Glutamatergic neuron (in vitro differentiated cells): ENCODE results near the gene CES5A. TPM values are rescaled to one million over a fixed set of nuclear protein-coding genes. Genes with fewer than 3 reads are reported as not detected.
"Not testable (repeated sequence)": the region's sequence is repeated elsewhere in the genome, so short reads cannot be mapped to it uniquely, and the experiment has no call there.

Source experiments
- DNase-seq: peaks from one replicate; pipeline ENCODE4 v3.0.0; 2022
- H3K27ac Mint-ChIP-seq: one replicate; pipeline ENCODE4 v1.8.0; 2020; ENCODE audit warnings: mild to moderate bottlenecking, mixed read lengths, inconsistent platforms; ENCODE audit not compliant: unreplicated experiment
- H3K27me3 Mint-ChIP-seq: one replicate; pipeline ENCODE4 v1.8.0; 2020; ENCODE audit warnings: mild to moderate bottlenecking, moderate library complexity, mixed read lengths, inconsistent platforms; ENCODE audit not compliant: unreplicated experiment
- H3K36me3 Mint-ChIP-seq: one replicate; pipeline ENCODE4 v1.8.0; 2020; ENCODE audit warnings: mild to moderate bottlenecking, mixed read lengths, inconsistent platforms; ENCODE audit not compliant: unreplicated experiment
- H3K4me1 Mint-ChIP-seq: one replicate; pipeline ENCODE4 v1.8.0; 2020; ENCODE audit warnings: mild to moderate bottlenecking, low read depth, mixed read lengths, inconsistent platforms; ENCODE audit not compliant: unreplicated experiment
- H3K4me3 Mint-ChIP-seq: one replicate; pipeline ENCODE4 v1.8.0; 2020; ENCODE audit warnings: mild to moderate bottlenecking, mixed read lengths, inconsistent platforms; ENCODE audit not compliant: unreplicated experiment
- H3K9me3 Mint-ChIP-seq: one replicate; pipeline ENCODE4 v1.8.0; 2020; ENCODE audit warnings: mild to moderate bottlenecking, moderate library complexity, mixed read lengths, inconsistent platforms; ENCODE audit not compliant: unreplicated experiment
- CTCF ChIP-seq: fragments of 200-600 bp; sonication (generic); IDR thresholded peaks from one replicate; pipeline ENCODE4 v1.5.0; 2021; ENCODE audit not compliant: partially characterized antibody, unreplicated experiment
- total RNA-seq: library from RNA; stranded (reverse); fragmentation: NEBNext Ultra II Directional; extraction: Animal tissue kit (Norgen Biotek cat#: 25700); gene quantifications from one replicate; pipeline ENCODE4 v1.2.1, GENCODE V29; 2021; ENCODE audit not compliant: unreplicated experiment

CES5A gene
- total RNA-seq, 1 donor from 2014 or later = not detected

- H3K4me1 Mint-ChIP-seq = no peaks in the 10 kb centered on the region
- H3K4me3 Mint-ChIP-seq = no peak overlapping the region
- H3K36me3 Mint-ChIP-seq = no peaks in the 10 kb centered on the region
- TF ChIP-seq CTCF = no peak
- peaks cover 2% of the 10 kb centered on the region for H3K9me3 Mint-ChIP-seq
- H3K27ac Mint-ChIP-seq = no peak overlapping the region
- H3K27me3 Mint-ChIP-seq = no peaks in the 10 kb centered on the region
- DNase-seq = no peak
Observed at GRCh38 chr16:55868137-55868536, 7.0 kb downstream of the CES5A start.

GRCh38 chr16:55861288-55861687 lies 13.9 kb downstream of the CES5A start:
- no peak overlapping the region for H3K27ac Mint-ChIP-seq
- DNase-seq = no peak
- no peaks in the 10 kb centered on the region for H3K36me3 Mint-ChIP-seq
- H3K4me1 Mint-ChIP-seq = no peaks in the 10 kb centered on the region
- no peak for TF ChIP-seq CTCF
- peaks cover 2% of the 10 kb centered on the region for H3K9me3 Mint-ChIP-seq
- no peaks in the 10 kb centered on the region for H3K27me3 Mint-ChIP-seq
- H3K4me3 Mint-ChIP-seq = no peak overlapping the region

DNA sequence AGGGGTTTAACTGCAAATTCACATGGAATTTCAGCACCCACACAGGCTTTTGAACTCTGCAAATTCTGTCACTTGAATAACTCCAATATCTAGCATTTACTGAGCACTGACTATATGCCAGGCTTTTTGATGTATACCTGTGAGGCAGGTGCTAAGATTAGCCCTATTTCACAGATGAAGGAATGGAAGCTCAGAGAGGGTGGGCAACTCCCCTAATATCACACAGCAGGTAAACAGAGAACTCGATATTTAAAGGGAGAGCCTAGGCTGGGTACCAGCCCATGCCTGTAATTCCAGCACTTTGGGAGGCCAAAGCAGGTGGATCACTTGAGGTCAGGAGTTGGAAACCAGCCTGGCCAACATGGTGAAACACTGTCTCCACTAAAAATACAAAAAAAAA lies 17.5 kb downstream of the CES5A start:
- H3K4me3 Mint-ChIP-seq, H3K4me1 Mint-ChIP-seq, H3K27me3 Mint-ChIP-seq, H3K36me3 Mint-ChIP-seq, DNase-seq, H3K9me3 Mint-ChIP-seq, H3K27ac Mint-ChIP-seq: not testable (repeated sequence)

DNA sequence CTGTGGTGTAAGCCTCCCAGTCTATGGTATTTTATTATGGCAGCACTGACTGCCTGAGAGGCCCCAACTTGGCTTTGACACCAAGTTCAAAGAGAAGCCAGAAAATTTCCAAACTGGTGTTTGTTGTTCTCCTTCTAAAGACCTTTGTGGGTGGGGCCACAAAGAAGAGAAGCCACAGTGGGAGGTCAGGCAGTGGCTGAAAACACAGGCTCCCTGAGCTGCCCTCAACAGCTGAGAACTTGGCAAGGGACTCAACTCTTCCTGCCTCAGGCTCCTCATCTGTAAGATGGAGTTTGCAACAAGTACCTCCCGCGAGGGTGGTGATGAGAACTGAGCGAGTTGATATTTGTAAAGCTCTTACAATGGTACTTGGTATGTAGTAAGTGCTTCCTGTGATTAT lies 18.2 kb downstream of the CES5A start:
- Mint-ChIP-seq H3K4me3 (no peak overlapping the region), H3K27me3 (no peaks in the 10 kb centered on the region), H3K4me1 (no peaks in the 10 kb centered on the region), H3K36me3 (peaks cover 5% of the 10 kb centered on the region), H3K27ac (no peak overlapping the region), H3K9me3 (peaks cover 6% of the 10 kb centered on the region)
- no peak for TF ChIP-seq CTCF
- no peak for DNase-seq

- Mint-ChIP-seq H3K27me3 (no peaks in the 10 kb centered on the region), H3K36me3 (peaks cover 5% of the 10 kb centered on the region), H3K4me3 (no peak overlapping the region), H3K9me3 (peaks cover 5% of the 10 kb centered on the region), H3K4me1 (no peaks in the 10 kb centered on the region), H3K27ac (no peak overlapping the region)
- DNase-seq = no peak
- TF ChIP-seq CTCF = no peak
Observed at GRCh38 chr16:55853114-55853513, 22.1 kb downstream of the CES5A start.

GRCh38 chr16:55849536-55849935 lies 25.6 kb downstream of the CES5A start:
- Mint-ChIP-seq H3K4me1 (no peaks in the 10 kb centered on the region), H3K27me3 (no peaks in the 10 kb centered on the region), H3K27ac (no peak overlapping the region), H3K36me3 (no peaks in the 10 kb centered on the region), H3K9me3 (peaks cover 3% of the 10 kb centered on the region), H3K4me3 (no peak overlapping the region)
- TF ChIP-seq CTCF = no peak
- DNase-seq = no peak
